Suprapubic skin (tissue), 4 donors: Measurements from ENCODE around the gene UCP3.

Source experiments
- EP300 ChIP-seq: sonication (generic); formaldehyde crosslinking; IDR thresholded peaks from one replicate; pipeline ENCODE4 v1.6.1; 2017; ENCODE audit warnings: antibody characterized with exemption
- POLR2A ChIP-seq, 2 donors: fragments of 450-650 bp; IDR thresholded peaks; one replicate each; pipeline ENCODE4 v1.6.1; 2017; ENCODE audit warnings: antibody characterized with exemption in 2 of 2, mild to moderate bottlenecking in 2 of 2, moderate library complexity in 2 of 2
- POLR2AphosphoS5 ChIP-seq, 3 donors: sonication (generic); formaldehyde crosslinking; IDR thresholded peaks; one replicate each; pipeline ENCODE4 v1.6.1; 2017; ENCODE audit warnings: antibody characterized with exemption in 3 of 3
- TF ChIP-seq, protein P1 (sequence below), 2 donors: fragments of 200-600 bp in 1 of 2; fragments of 450-650 bp in 1 of 2; sonication (generic) in 1 of 2; IDR thresholded peaks; one replicate each; pipeline ENCODE4 v1.5.1; 2016 to 2019; ENCODE audit warnings: antibody characterized with exemption in 2 of 2, mild to moderate bottlenecking in 1 of 2, moderate library complexity in 1 of 2

- TF ChIP-seq POLR2AphosphoS5 (IDR thresholded peaks at IDR 0.05) (no peak), POLR2A (IDR thresholded peaks at IDR 0.05) (no peak), EP300 (no peak)
- TF ChIP-seq, protein P1, sequence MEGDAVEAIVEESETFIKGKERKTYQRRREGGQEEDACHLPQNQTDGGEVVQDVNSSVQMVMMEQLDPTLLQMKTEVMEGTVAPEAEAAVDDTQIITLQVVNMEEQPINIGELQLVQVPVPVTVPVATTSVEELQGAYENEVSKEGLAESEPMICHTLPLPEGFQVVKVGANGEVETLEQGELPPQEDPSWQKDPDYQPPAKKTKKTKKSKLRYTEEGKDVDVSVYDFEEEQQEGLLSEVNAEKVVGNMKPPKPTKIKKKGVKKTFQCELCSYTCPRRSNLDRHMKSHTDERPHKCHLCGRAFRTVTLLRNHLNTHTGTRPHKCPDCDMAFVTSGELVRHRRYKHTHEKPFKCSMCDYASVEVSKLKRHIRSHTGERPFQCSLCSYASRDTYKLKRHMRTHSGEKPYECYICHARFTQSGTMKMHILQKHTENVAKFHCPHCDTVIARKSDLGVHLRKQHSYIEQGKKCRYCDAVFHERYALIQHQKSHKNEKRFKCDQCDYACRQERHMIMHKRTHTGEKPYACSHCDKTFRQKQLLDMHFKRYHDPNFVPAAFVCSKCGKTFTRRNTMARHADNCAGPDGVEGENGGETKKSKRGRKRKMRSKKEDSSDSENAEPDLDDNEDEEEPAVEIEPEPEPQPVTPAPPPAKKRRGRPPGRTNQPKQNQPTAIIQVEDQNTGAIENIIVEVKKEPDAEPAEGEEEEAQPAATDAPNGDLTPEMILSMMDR (IDR thresholded peaks at IDR 0.05) = no peak
Observed at GRCh38 chr11:73988227-73988626, 20.7 kb downstream of the UCP3 start.
